ENCODE measurements around the gene DLGAP1.

- TF ChIP-seq CTCF (IDR thresholded peaks at IDR 0.05) (no peak), EZH2 (IDR thresholded peaks at IDR 0.05; ENCODE audit: borderline replicate concordance, insufficient read depth, low read depth, low read length, poor library complexity, severe bottlenecking) (no peak)
Measured at GRCh38 chr18:3823073-3823472, 632.0 kb downstream of the DLGAP1 start.
